GM21447 (cell line): ENCODE measurements around the gene TIAL1.
"Not testable (repeated sequence)": the region's sequence is repeated elsewhere in the genome, so short reads cannot be mapped to it uniquely, and the experiment has no call there.

Experiments
- ATAC-seq: cut with Tn5 transposase; IDR thresholded peaks from one replicate; pipeline ENCODE4 v1.9.1; 2021; ENCODE audit not compliant: unreplicated experiment

TIAL1 gene

GRCh38 chr10:119532251-119532650, 64.5 kb downstream of the TIAL1 start:
- ATAC-seq: not testable (repeated sequence)

- no peak for ATAC-seq
Observed at GRCh38 chr10:119531067-119531466, 65.7 kb downstream of the TIAL1 start.

DNA sequence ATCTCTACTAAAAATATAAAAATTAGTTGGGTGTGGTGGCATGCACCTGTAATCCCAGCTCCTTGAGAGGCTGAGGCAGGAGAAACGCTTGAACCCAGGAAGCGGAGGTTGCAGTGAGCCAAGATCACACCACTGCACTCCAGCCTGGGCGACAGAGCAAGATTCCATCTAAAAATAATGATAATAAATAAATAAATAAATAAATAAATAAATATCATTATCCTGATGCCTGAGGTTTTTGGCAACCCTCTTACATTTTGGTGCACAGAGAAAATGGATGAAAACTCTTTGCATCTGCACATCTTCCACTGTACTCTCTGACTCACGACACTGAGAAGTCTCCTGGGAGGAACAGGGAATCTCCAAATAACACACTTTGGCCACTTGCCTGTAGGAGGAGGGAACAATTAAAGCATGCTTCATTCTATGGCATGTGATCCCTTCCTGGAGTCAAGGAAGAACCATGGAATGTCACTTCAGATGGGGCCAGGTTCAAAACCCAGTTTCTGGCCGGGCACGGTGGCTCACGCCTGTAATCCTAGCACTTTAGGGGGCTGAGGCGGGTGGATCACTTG, 68.0 kb downstream of the TIAL1 start:
- not testable (repeated sequence) for ATAC-seq

GRCh38 chr10:119526621-119527592, 69.9 kb downstream of the TIAL1 start:
- no peak for ATAC-seq

- no peak for ATAC-seq
Observed at GRCh38 chr10:119526149-119526548, 70.6 kb downstream of the TIAL1 start.

DNA sequence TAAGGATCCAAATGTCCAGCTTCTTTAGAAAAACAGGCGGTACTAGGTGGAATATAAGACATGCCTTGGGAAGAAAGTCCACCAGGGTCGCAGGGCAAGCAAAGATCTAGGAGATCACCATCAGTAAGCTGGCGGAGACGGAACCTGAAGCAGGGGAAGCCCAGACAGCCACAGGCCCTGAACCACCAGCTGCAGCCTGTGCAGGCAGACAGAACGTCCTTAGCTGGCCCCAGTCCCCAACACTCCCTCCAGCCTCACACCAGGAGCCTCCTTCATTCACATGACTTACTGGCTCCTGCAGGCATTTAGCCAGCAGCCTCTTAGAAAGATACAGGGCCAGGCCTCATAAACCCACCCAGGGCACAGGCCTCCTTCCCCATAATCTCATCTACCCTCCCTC, 71.6 kb downstream of the TIAL1 start:
- no peak for ATAC-seq

DNA sequence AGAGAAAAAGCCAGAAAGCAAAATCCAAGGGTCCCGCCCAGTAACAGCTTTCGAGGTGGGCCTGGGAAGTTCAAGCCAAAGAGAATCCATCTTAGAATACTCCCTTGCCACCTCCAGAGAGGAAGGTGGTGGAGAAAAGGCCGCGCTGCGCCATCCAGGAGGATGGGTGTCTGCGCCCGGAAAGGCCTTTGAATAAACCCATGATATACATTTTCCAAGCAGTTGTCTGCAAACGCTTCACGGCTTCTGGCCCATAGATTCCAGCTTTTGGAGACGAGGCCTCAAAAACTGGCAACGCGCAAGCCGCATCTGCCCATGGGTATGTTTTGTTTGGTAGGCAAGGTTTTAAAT, 72.1 kb downstream of the TIAL1 start:
- no peak for ATAC-seq

- no peak for ATAC-seq
Observed at GRCh38 chr10:119523895-119524719, 72.7 kb downstream of the TIAL1 start.
